IMR-90 (cell line): ENCODE data around the gene ADCY1. TPM values are rescaled to one million over a fixed set of nuclear protein-coding genes. Genes with fewer than 3 reads are reported as not detected.

Experiments used
- ATAC-seq: fragments of 200-7000 bp; cut with Tn5 transposase; 2 replicates; pipeline ENCODE4 v1.9.1; 2020; ENCODE audit warnings: low read depth, mild to moderate bottlenecking, moderate library complexity
- BruUV-seq: library from RNA; stranded (reverse); fragments of 400-500 nt; replicated peaks from 2 replicates; lab custom pipeline; 2021; lab: Mats Ljungman, UMichigan
- CTCF ChIA-PET: fragments of 300-600 bp; formaldehyde crosslinking; extraction: SDS; loops from one replicate; lab custom pipeline; 2021; ENCODE audit warnings: antibody characterized with exemption; lab: Yijun Ruan, JAX
- POLR2A ChIA-PET: fragments of 300-600 bp; sonication (Branson Sonifier 250); formaldehyde crosslinking; loops from one replicate; lab custom pipeline; 2022; ENCODE audit warnings: antibody characterized with exemption; ENCODE audit not compliant: unreplicated experiment; lab: Charles Lee
- DNase-seq: peaks from one replicate; pipeline ENCODE4 v3.0.0; 2013
- H2AFZ ChIP-seq: replicated peaks from 2 replicates; pipeline ENCODE3; 2013; ENCODE audit warnings: low read length, mild to moderate bottlenecking; ENCODE audit not compliant: poor library complexity
- H2AK5ac ChIP-seq: 2 replicates; pipeline ENCODE4 v1.6.1; 2013; ENCODE audit warnings: low read depth, low read length, inconsistent platforms
- H2AK9ac ChIP-seq: replicated peaks from 2 replicates; pipeline ENCODE3; 2013; ENCODE audit warnings: mild to moderate bottlenecking, low read depth, low read length, moderate library complexity; ENCODE audit not compliant: poor library complexity
- H2BK120ac ChIP-seq: 2 replicates; pipeline ENCODE4 v1.6.1; 2013; ENCODE audit warnings: low read depth, low read length, inconsistent platforms
- H2BK15ac ChIP-seq: 3 replicates; pipeline ENCODE4 v1.6.1; 2013; ENCODE audit warnings: low read depth, low read length, inconsistent platforms
- H2BK20ac ChIP-seq: 2 replicates; pipeline ENCODE4 v1.6.1; 2013; ENCODE audit warnings: low read depth, mild to moderate bottlenecking, inconsistent platforms, low read length, moderate library complexity
- H2BK5ac ChIP-seq: 2 replicates; pipeline ENCODE4 v1.6.1; 2013; ENCODE audit warnings: mild to moderate bottlenecking, low read depth, low read length, inconsistent platforms; ENCODE audit not compliant: poor library complexity, severe bottlenecking
- H3K14ac ChIP-seq: replicated peaks from 2 replicates; pipeline ENCODE4 v1.6.1; 2013; ENCODE audit warnings: low read depth, low read length, inconsistent platforms
- H3K18ac ChIP-seq: 2 replicates; pipeline ENCODE4 v1.6.1; 2013; ENCODE audit warnings: low read depth, low read length, control low read depth
- H3K23ac ChIP-seq: 2 replicates; pipeline ENCODE4 v1.6.1; 2013; ENCODE audit warnings: low read depth, low read length, inconsistent platforms
- H3K27ac ChIP-seq: 2 replicates; pipeline ENCODE4 v1.5.1; 2013; ENCODE audit warnings: mild to moderate bottlenecking, control low read depth, low read length; ENCODE audit not compliant: insufficient read depth
- H3K27me3 ChIP-seq: 2 replicates; pipeline ENCODE4 v1.6.1; 2013; ENCODE audit warnings: low read length; ENCODE audit not compliant: control insufficient read depth, insufficient read depth
- H3K36me3 ChIP-seq: 2 replicates; pipeline ENCODE4 v1.6.1; 2013; ENCODE audit warnings: low read length, mixed read lengths; ENCODE audit not compliant: control insufficient read depth, insufficient read depth
- H3K4ac ChIP-seq: 2 replicates; pipeline ENCODE4 v1.6.1; 2013; ENCODE audit warnings: low read depth, low read length, inconsistent platforms
- H3K4me1 ChIP-seq: 2 replicates; pipeline ENCODE4 v1.6.1; 2013; ENCODE audit warnings: low read length, mixed read lengths; ENCODE audit not compliant: control insufficient read depth, insufficient read depth
- H3K4me2 ChIP-seq: 2 replicates; pipeline ENCODE4 v1.6.1; 2013; ENCODE audit warnings: low read depth, mild to moderate bottlenecking, control low read depth, low read length, moderate library complexity
- H3K4me3 ChIP-seq: 2 replicates; pipeline ENCODE4 v1.5.1; 2013; ENCODE audit warnings: low read depth, mild to moderate bottlenecking, control low read depth, low read length, moderate library complexity; ENCODE audit not compliant: insufficient read depth
- H3K56ac ChIP-seq: 2 replicates; pipeline ENCODE4 v1.6.1; 2013; ENCODE audit warnings: low read length, inconsistent platforms; ENCODE audit not compliant: insufficient read depth; ENCODE audit errors: extremely low read depth
- H3K79me1 ChIP-seq, 2 experiments: 2 replicates each; pipeline ENCODE4 v1.6.1; 2013; ENCODE audit warnings: low read length in 2 of 2, inconsistent platforms in 1 of 2, low read depth in 1 of 2
- H3K9ac ChIP-seq: 2 replicates; pipeline ENCODE4 v1.6.1; 2013; ENCODE audit warnings: low read depth, low read length, control low read depth
- H3K9me1 ChIP-seq: 2 replicates; pipeline ENCODE4 v1.6.1; 2013; ENCODE audit warnings: low read length, inconsistent platforms; ENCODE audit not compliant: insufficient read depth
- H3K9me3 ChIP-seq: 2 replicates; pipeline ENCODE4 v1.6.1; 2013; ENCODE audit warnings: low read length; ENCODE audit not compliant: control insufficient read depth, insufficient read depth
- H4K20me1 ChIP-seq: 2 replicates; pipeline ENCODE4 v1.6.1; 2013; ENCODE audit warnings: low read length, inconsistent platforms; ENCODE audit not compliant: insufficient read depth
- H4K5ac ChIP-seq: 2 replicates; pipeline ENCODE4 v1.6.1; 2013; ENCODE audit warnings: mild to moderate bottlenecking, low read depth, low read length, control low read depth
- H4K8ac ChIP-seq, 2 experiments: 2 replicates each; pipeline ENCODE4 v1.6.1; 2013; ENCODE audit warnings: low read depth in 2 of 2, low read length in 2 of 2, control low read depth in 1 of 2, inconsistent platforms in 1 of 2
- H4K91ac ChIP-seq: 2 replicates; pipeline ENCODE4 v1.6.1; 2013; ENCODE audit warnings: low read depth, low read length, inconsistent platforms; ENCODE audit not compliant: insufficient read depth
- BHLHE40 ChIP-seq: fragments of 150-350 bp; IDR thresholded peaks from 2 replicates; pipeline ENCODE4 v1.6.1; 2016; ENCODE audit warnings: mild to moderate bottlenecking, low read depth, low read length
- CEBPB ChIP-seq: IDR thresholded peaks from 2 replicates; pipeline ENCODE4 v1.6.1; 2012; ENCODE audit warnings: low read depth, low read length, improper control_type of control experiment
- CHD1 ChIP-seq: IDR thresholded peaks from 2 replicates; pipeline ENCODE4 v1.6.1; 2012; ENCODE audit warnings: low read depth, low read length, improper control_type of control experiment
- FOS ChIP-seq: fragments of 150-350 bp; IDR thresholded peaks from 2 replicates; pipeline ENCODE4 v1.6.1; 2016; ENCODE audit warnings: low read depth, low read length
- MAFK ChIP-seq: IDR thresholded peaks from 2 replicates; pipeline ENCODE4 v1.6.1; 2012; ENCODE audit warnings: low read depth, low read length, improper control_type of control experiment
- MAZ ChIP-seq: IDR thresholded peaks from 2 replicates; pipeline ENCODE4 v1.6.1; 2012; ENCODE audit warnings: low read depth, mild to moderate bottlenecking, low read length, improper control_type of control experiment, moderate library complexity, borderline replicate concordance
- MXI1 ChIP-seq: IDR thresholded peaks from 2 replicates; pipeline ENCODE4 v1.6.1; 2012; ENCODE audit warnings: low read depth, mild to moderate bottlenecking, low read length, moderate library complexity, borderline replicate concordance
- NFE2L2 ChIP-seq: fragments of 150-350 bp; IDR thresholded peaks from 2 replicates; pipeline ENCODE4 v1.6.1; 2016; ENCODE audit warnings: low read depth, mild to moderate bottlenecking, low read length
- POLR2A ChIP-seq: IDR thresholded peaks from 2 replicates; pipeline ENCODE4 v1.6.1; 2012; ENCODE audit warnings: mild to moderate bottlenecking, low read depth, low read length
- RAD21 ChIP-seq: IDR thresholded peaks from 2 replicates; pipeline ENCODE4 v1.6.1; 2012; ENCODE audit warnings: low read length, improper control_type of control experiment
- RCOR1 ChIP-seq: IDR thresholded peaks from 2 replicates; pipeline ENCODE4 v1.6.1; 2012; ENCODE audit warnings: mild to moderate bottlenecking, low read length, improper control_type of control experiment; ENCODE audit not compliant: insufficient replicate concordance
- RFX5 ChIP-seq: IDR thresholded peaks from 2 replicates; pipeline ENCODE4 v1.8.0; 2012; ENCODE audit warnings: low read depth, mild to moderate bottlenecking, low read length, moderate library complexity
- SMC3 ChIP-seq: fragments of 150-350 bp; IDR thresholded peaks from 2 replicates; pipeline ENCODE4 v1.6.1; 2016; ENCODE audit warnings: low read depth, mild to moderate bottlenecking, antibody characterized with exemption, low read length, moderate library complexity
- WGBS, 2 experiments: methylation state at CpG; one replicate each; pipeline versions ENCODE4 v1.1.5 to v1.1.7; 2013; ENCODE audit warnings: missing lambda C conversion rate in 2 of 2; ENCODE audit not compliant: insufficient read length in 1 of 2; ENCODE audit errors: extremely low coverage in 2 of 2; 5-methylcytosine and 5-hydroxymethylcytosine counted together
- dilution Hi-C: fragments of 300-500 bp; cut with HindIII; formaldehyde crosslinking; loops from one replicate; pipeline ENCODE4 v1.14.3; 2018; ENCODE audit warnings: low sequenced_read_pairs; ENCODE audit not compliant: unreplicated experiment
- in situ Hi-C: fragments of 300-500 bp; cut with MboI; formaldehyde crosslinking; loops from 3 replicates; pipeline ENCODE4 v1.14.3; 2019; ENCODE audit warnings: low sequenced_read_pairs, inconsistent platforms, mixed read lengths
- intact Hi-C: fragments of 100-400 bp; cut with micrococcal nuclease; formaldehyde crosslinking; loops from 2 replicates; pipeline ENCODE4 v1.10.0; 2022
- polyA plus RNA-seq, 3 experiments: library from polyadenylated mRNA; depleted of rRNA; stranded (reverse); fragments of >200 nt; gene quantifications; 2 replicates each; pipeline ENCODE4 v1.2.3, GENCODE V29; 2012; ENCODE audit warnings: low replicate concordance in 1 of 3
- total RNA-seq: library from RNA; depleted of rRNA; stranded (reverse); fragments of >200 nt; gene quantifications from 2 replicates; pipeline ENCODE4 v1.2.3, GENCODE V29; 2012
- TF ChIP-seq, protein P1 (sequence below): fragments of 150-350 bp; IDR thresholded peaks from 2 replicates; pipeline ENCODE4 v1.6.1; 2017; ENCODE audit warnings: mild to moderate bottlenecking, antibody characterized with exemption, low read length, low read depth
- TF ChIP-seq, protein P2 (sequence below): fragments of 150-350 bp; IDR thresholded peaks from 2 replicates; pipeline ENCODE4 v1.6.1; 2016; ENCODE audit warnings: low read depth, mild to moderate bottlenecking, low read length, moderate library complexity, borderline replicate concordance
- TF ChIP-seq, protein P3 (sequence below): conservative IDR thresholded peaks from 2 replicates; pipeline ENCODE4 v1.5.1; 2012; ENCODE audit warnings: mild to moderate bottlenecking, low read depth, low read length, improper control_type of control experiment

Gene ADCY1
- total and polyA plus RNA-seq, 2 of the 4 experiments (the other 2 are of a cell fraction), result 0.18 to 0.24 TPM

DNA sequence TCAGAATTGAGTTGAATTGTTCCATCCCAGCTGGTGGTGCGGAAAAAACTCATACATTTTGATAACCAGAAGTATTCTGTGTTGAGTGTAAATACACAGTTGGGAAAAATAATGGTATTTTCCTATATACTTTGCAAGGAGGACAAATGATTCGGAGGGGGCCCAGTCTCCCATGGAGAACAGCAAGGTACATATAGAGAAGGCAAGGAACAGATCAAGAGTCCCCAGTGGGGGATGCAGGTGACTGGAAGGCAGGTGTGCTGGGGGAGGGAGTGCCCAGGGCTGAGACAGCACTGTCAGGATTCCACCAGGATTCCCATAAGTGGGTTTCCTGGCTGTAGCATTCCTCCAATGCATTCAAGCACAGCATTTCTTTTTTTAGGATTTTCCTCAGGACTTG is 10.8 kb upstream of the ADCY1 start:
- Histone ChIP-seq H3K27ac (no peak overlapping the region), H2BK5ac (no peak overlapping the region), H3K18ac (no peak overlapping the region), H2AK9ac (no peak overlapping the region), H2BK20ac (no peak overlapping the region), H4K91ac (no peak overlapping the region), H3K4me3 (no peak overlapping the region), H2AK5ac (no peak overlapping the region), H3K4me2 (no peak overlapping the region), H3K36me3 (no peaks in the 10 kb centered on the region), H3K9me3 (0 out of 2 replicates have a peak, but pooled peaks cover 1% of the 10 kb centered on the region), H3K14ac (no peak overlapping the region), H2BK120ac (no peak overlapping the region), H3K27me3 (peaks cover 29% of the 10 kb centered on the region), H3K79me1 (no peaks in the 10 kb centered on the region), H3K56ac (no peak overlapping the region), H3K9ac (no peak overlapping the region), H3K23ac (no peak overlapping the region), H2BK15ac (no peak overlapping the region), H3K4me1 (no peaks in the 10 kb centered on the region), H4K20me1 (no peaks in the 10 kb centered on the region), H4K5ac (no peak overlapping the region), H3K9me1 (no peaks in the 10 kb centered on the region), H3K4ac (no peak overlapping the region), H2AFZ (no peak overlapping the region), H4K8ac (no peak overlapping the region)
- CTCF ChIA-PET, result no interaction called here
- POLR2A ChIA-PET, result no interaction called here
- dilution Hi-C loops (no loop called here), intact Hi-C loops (no loop called here), in situ Hi-C loops (no loop called here)
- DNase-seq (no peak), ATAC-seq (no peak)
- BruUV-seq, result no TSS peak
- no peak for TF ChIP-seq CEBPB
- no peak for TF ChIP-seq MAZ
- no peak for TF ChIP-seq RFX5
- TF ChIP-seq SMC3, result no peak
- no peak for TF ChIP-seq RAD21
- no peak for TF ChIP-seq RCOR1
- no peak for TF ChIP-seq NFE2L2
- TF ChIP-seq MXI1, result no peak
- TF ChIP-seq BHLHE40, result no peak
- TF ChIP-seq, protein P1, sequence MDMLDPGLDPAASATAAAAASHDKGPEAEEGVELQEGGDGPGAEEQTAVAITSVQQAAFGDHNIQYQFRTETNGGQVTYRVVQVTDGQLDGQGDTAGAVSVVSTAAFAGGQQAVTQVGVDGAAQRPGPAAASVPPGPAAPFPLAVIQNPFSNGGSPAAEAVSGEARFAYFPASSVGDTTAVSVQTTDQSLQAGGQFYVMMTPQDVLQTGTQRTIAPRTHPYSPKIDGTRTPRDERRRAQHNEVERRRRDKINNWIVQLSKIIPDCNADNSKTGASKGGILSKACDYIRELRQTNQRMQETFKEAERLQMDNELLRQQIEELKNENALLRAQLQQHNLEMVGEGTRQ, result no peak
- TF ChIP-seq, protein P2, sequence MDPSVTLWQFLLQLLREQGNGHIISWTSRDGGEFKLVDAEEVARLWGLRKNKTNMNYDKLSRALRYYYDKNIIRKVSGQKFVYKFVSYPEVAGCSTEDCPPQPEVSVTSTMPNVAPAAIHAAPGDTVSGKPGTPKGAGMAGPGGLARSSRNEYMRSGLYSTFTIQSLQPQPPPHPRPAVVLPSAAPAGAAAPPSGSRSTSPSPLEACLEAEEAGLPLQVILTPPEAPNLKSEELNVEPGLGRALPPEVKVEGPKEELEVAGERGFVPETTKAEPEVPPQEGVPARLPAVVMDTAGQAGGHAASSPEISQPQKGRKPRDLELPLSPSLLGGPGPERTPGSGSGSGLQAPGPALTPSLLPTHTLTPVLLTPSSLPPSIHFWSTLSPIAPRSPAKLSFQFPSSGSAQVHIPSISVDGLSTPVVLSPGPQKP, result no peak
- no peak for TF ChIP-seq FOS
- TF ChIP-seq, protein P3, sequence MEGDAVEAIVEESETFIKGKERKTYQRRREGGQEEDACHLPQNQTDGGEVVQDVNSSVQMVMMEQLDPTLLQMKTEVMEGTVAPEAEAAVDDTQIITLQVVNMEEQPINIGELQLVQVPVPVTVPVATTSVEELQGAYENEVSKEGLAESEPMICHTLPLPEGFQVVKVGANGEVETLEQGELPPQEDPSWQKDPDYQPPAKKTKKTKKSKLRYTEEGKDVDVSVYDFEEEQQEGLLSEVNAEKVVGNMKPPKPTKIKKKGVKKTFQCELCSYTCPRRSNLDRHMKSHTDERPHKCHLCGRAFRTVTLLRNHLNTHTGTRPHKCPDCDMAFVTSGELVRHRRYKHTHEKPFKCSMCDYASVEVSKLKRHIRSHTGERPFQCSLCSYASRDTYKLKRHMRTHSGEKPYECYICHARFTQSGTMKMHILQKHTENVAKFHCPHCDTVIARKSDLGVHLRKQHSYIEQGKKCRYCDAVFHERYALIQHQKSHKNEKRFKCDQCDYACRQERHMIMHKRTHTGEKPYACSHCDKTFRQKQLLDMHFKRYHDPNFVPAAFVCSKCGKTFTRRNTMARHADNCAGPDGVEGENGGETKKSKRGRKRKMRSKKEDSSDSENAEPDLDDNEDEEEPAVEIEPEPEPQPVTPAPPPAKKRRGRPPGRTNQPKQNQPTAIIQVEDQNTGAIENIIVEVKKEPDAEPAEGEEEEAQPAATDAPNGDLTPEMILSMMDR, result no peak
- no peak for TF ChIP-seq POLR2A
- TF ChIP-seq CHD1, result no peak
- no peak for TF ChIP-seq MAFK
- WGBS, 2 experiments, result 40% methylated on average over 1 of the region's 2 CpGs; no CpG with 5 or more reads in 1 of the 2 experiments
